DND-41 (cell line): ENCODE measurements around the gene RPL3.

ENCODE experiments used
- ATAC-seq: fragments of 200-7000 bp; cut with Tn5 transposase; 3 replicates; pipeline ENCODE4 v1.9.1; 2021; ENCODE audit warnings: low read depth; ENCODE audit not compliant: insufficient read depth
- DNase-seq: peaks from one replicate; pipeline ENCODE4 v3.0.0-alpha.2; 2020
- H2AFZ ChIP-seq: 2 replicates; pipeline ENCODE4 v1.6.0; 2012; ENCODE audit warnings: low read depth, low read length
- H3K27ac ChIP-seq: 2 replicates; pipeline ENCODE4 v1.5.1; 2012; ENCODE audit warnings: low read length, inconsistent platforms
- H3K27me3 ChIP-seq: fragments of 200-600 bp; sonication (generic); 2 replicates; pipeline ENCODE4 v1.6.0; 2012; ENCODE audit warnings: low read length, mild to moderate bottlenecking, inconsistent platforms; ENCODE audit not compliant: insufficient read depth, poor library complexity
- H3K36me3 ChIP-seq: 2 replicates; pipeline ENCODE4 v1.5.1; 2012; ENCODE audit warnings: low read length, inconsistent platforms; ENCODE audit not compliant: insufficient read depth
- H3K4me1 ChIP-seq: 2 replicates; pipeline ENCODE4 v1.5.1; 2012; ENCODE audit warnings: mild to moderate bottlenecking, low read length; ENCODE audit not compliant: insufficient read depth
- H3K4me2 ChIP-seq: 2 replicates; pipeline ENCODE4 v1.6.0; 2012; ENCODE audit warnings: mild to moderate bottlenecking, moderate library complexity, low read length, inconsistent platforms; ENCODE audit not compliant: insufficient read depth
- H3K4me3 ChIP-seq, 2 experiments: fragments of 200-600 bp in 1 of 2; shearing (Covaris generic) in 1 of 2; 2 replicates each; pipeline ENCODE4 v1.5.1; 2012 to 2016; ENCODE audit warnings: inconsistent platforms in 2 of 2, low read length in 2 of 2, mild to moderate bottlenecking in 2 of 2, low read depth in 1 of 2, moderate library complexity in 1 of 2
- H3K79me2 ChIP-seq: 2 replicates; pipeline ENCODE4 v1.6.0; 2012; ENCODE audit warnings: low read length, inconsistent platforms; ENCODE audit not compliant: insufficient read depth
- H3K9ac ChIP-seq: 2 replicates; pipeline ENCODE4 v1.6.0; 2012; ENCODE audit warnings: low read depth, mild to moderate bottlenecking, inconsistent platforms, low read length, moderate library complexity
- H3K9me3 ChIP-seq: 2 replicates; pipeline ENCODE4 v1.5.1; 2012; ENCODE audit warnings: low read length, moderate library complexity, mild to moderate bottlenecking, inconsistent platforms; ENCODE audit not compliant: insufficient read depth, severe bottlenecking
- H4K20me1 ChIP-seq: 2 replicates; pipeline ENCODE4 v1.6.0; 2012; ENCODE audit warnings: low read length; ENCODE audit not compliant: insufficient read depth
- EZH2 ChIP-seq: IDR thresholded peaks from 3 replicates; pipeline ENCODE4 v1.6.1; 2012; ENCODE audit warnings: borderline replicate concordance, low read depth, mild to moderate bottlenecking, moderate library complexity, low read length, inconsistent platforms; ENCODE audit not compliant: severe bottlenecking
- TF ChIP-seq, protein P1 (sequence below): IDR thresholded peaks from 2 replicates; pipeline ENCODE4 v1.5.1; 2012; ENCODE audit warnings: borderline replicate concordance, low read length, moderate library complexity, mild to moderate bottlenecking; ENCODE audit not compliant: poor library complexity, severe bottlenecking; ENCODE audit errors: extremely low read depth

Gene RPL3

DNA sequence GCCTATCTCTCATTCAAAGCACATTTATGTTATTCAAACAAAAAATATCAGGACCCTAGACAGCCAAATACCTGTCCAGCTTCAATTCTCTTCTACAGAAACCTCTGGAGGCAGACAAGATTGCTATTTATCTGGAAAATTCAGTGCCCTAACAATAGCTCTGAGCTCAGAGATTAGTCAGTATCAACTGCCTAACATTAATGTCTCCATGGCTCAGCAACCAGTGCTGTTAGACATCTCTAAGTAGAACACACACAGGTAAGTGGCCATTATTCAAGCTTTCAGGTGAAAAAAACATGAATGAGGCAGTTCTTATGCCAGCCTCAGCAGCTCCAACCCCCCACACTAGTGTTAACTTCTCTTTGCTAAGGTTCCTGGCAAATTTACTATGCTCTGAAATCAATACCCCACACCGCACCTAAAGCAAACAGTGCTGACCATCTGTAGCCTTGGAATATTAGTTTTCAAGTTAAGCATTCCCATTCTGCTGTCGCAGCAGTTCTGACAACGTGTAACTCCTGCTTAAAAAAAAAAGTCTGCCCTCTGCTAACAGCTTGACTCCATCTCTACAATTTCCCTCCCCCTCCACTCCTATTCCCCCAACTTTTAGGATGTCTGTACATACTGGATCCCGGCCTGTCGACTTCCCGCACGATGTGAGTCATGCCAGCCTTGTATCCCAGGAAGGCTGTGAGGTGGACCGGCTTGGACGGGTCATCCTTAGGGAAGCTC lies 1.5 kb downstream of the RPL3 start:
- H3K27me3 ChIP-seq = no peaks in the 10 kb centered on the region
- TF ChIP-seq EZH2 = no peak
- TF ChIP-seq, protein P1, sequence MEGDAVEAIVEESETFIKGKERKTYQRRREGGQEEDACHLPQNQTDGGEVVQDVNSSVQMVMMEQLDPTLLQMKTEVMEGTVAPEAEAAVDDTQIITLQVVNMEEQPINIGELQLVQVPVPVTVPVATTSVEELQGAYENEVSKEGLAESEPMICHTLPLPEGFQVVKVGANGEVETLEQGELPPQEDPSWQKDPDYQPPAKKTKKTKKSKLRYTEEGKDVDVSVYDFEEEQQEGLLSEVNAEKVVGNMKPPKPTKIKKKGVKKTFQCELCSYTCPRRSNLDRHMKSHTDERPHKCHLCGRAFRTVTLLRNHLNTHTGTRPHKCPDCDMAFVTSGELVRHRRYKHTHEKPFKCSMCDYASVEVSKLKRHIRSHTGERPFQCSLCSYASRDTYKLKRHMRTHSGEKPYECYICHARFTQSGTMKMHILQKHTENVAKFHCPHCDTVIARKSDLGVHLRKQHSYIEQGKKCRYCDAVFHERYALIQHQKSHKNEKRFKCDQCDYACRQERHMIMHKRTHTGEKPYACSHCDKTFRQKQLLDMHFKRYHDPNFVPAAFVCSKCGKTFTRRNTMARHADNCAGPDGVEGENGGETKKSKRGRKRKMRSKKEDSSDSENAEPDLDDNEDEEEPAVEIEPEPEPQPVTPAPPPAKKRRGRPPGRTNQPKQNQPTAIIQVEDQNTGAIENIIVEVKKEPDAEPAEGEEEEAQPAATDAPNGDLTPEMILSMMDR = no peak
- H3K4me3 ChIP-seq = peak overlapping the region; percentile 74 to 76; a peak in 3 of 4 replicates
- H3K27ac ChIP-seq = peak overlapping the region; percentile 83; the same call in 1 of the 2 replicates
- ATAC-seq = no peak
- no peak for DNase-seq
- H2AFZ ChIP-seq = no peak overlapping the region
- H3K9ac ChIP-seq = peak overlapping the region; percentile 79
- peaks cover 52% of the 10 kb centered on the region for H3K4me1 ChIP-seq
- H3K4me2 ChIP-seq = peak overlapping the region; percentile 69
- H4K20me1 ChIP-seq = peaks cover 61% of the 10 kb centered on the region
- peaks cover 63% of the 10 kb centered on the region for H3K36me3 ChIP-seq
- peaks cover 55% of the 10 kb centered on the region for H3K79me2 ChIP-seq
- H3K9me3 ChIP-seq = no peaks in the 10 kb centered on the region

GRCh38 chr22:39317084-39317774 lies 2.2 kb downstream of the RPL3 start:
- no peak overlapping the region for H2AFZ ChIP-seq
- H3K27ac ChIP-seq = no peak overlapping the region
- no peaks in the 10 kb centered on the region for H3K9me3 ChIP-seq
- H3K4me3 ChIP-seq = peak overlapping the region in 1 of 2 experiments; percentile 74; a peak in 3 of 4 replicates
- no peaks in the 10 kb centered on the region for H3K27me3 ChIP-seq
- H3K36me3 ChIP-seq = peaks cover 70% of the 10 kb centered on the region
- peak overlapping the region; percentile 69 for H3K4me2 ChIP-seq
- H4K20me1 ChIP-seq = peaks cover 68% of the 10 kb centered on the region
- TF ChIP-seq EZH2 = no peak
- TF ChIP-seq, protein P1 = no peak
- DNase-seq = no peak
- H3K79me2 ChIP-seq = peaks cover 55% of the 10 kb centered on the region
- no peak for ATAC-seq
- H3K9ac ChIP-seq = peak overlapping the region; percentile 79
- H3K4me1 ChIP-seq = peaks cover 52% of the 10 kb centered on the region

DNA sequence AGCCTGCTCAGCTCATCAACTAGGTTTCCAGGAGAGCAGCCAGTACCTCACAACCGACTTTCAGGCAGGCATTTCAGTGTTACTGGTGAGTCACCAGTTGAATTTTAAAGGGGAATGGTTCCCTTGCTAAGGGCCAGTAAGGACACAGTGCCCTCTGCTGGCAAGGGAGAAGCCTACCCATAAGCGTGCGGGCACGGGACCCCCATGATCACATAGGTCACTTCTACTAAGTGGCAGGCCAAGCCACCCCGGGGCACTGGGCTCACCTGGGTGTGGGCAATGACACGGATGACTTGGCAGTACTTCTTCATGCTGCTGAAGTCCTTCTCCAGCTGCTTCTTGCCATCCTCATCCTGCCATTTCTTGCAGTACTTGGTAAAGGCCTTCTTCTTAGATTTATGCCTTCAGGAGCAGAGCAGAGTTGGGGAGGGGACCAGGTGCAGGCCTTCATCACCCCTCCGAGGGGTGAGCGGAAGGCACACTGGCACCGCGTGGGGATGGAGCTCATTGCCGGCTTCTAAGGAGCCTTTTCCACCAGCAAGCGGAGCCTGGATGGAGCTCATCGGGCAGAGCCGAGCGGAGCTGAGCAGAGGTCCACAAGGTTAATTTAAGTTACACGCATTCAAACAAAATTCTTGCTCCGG lies 2.9 kb downstream of the RPL3 start:
- Histone ChIP-seq H2AFZ (no peak overlapping the region), H3K79me2 (peaks cover 55% of the 10 kb centered on the region), H3K4me1 (peaks cover 52% of the 10 kb centered on the region), H4K20me1 (peaks cover 75% of the 10 kb centered on the region), H3K4me3 (peak overlapping the region in 1 of 2 experiments; percentile 44; a peak in 1 of 4 replicates), H3K27ac (peak overlapping the region; percentile 77), H3K27me3 (no peaks in the 10 kb centered on the region), H3K36me3 (peaks cover 77% of the 10 kb centered on the region), H3K9ac (peak overlapping the region; percentile 79), H3K9me3 (no peaks in the 10 kb centered on the region), H3K4me2 (peak overlapping the region; percentile 69)
- ATAC-seq (peak; percentile 42), DNase-seq (peak; percentile 75)
- no peak for TF ChIP-seq EZH2
- TF ChIP-seq, protein P1 = peak; percentile 88
